NB4 (cell line): ENCODE results near the gene NSUN4.

Experiments
- MYC ChIP-seq: IDR thresholded peaks from 2 replicates; pipeline ENCODE4 v1.6.1; 2011; ENCODE audit warnings: low read depth, low read length
- POLR2A ChIP-seq: IDR thresholded peaks from 2 replicates; pipeline ENCODE4 v1.6.1; 2011; ENCODE audit warnings: mild to moderate bottlenecking; ENCODE audit not compliant: insufficient read length; ENCODE audit errors: extremely low read depth
- TF ChIP-seq, protein P1 (sequence below): IDR thresholded peaks from one replicate; pipeline ENCODE4 v1.5.1; 2012; ENCODE audit warnings: low read depth, low read length
- TF ChIP-seq, protein P2 (sequence below): IDR thresholded peaks from 2 replicates; pipeline ENCODE4 v1.6.1; 2011; ENCODE audit warnings: low read depth, low read length

DNA sequence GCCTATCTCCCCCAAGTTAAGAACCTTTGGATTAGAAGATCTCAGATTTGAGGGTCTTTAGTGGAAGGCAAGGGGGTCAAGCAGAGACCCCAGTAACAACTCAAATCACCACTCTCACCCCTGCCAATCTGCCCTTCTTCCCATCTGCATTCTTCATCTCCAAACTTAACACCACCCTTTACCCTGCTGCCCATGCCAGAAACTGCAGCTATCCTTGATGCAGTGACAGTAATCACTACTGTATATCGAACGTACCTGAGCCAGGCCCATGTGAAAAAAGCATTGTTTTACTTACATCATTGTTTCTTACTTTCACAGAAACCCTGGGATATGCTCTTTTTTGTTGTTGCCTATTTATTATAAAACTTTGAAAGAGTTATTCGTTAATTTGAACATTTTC is 26.5 kb downstream of the NSUN4 start:
- TF ChIP-seq, protein P1, sequence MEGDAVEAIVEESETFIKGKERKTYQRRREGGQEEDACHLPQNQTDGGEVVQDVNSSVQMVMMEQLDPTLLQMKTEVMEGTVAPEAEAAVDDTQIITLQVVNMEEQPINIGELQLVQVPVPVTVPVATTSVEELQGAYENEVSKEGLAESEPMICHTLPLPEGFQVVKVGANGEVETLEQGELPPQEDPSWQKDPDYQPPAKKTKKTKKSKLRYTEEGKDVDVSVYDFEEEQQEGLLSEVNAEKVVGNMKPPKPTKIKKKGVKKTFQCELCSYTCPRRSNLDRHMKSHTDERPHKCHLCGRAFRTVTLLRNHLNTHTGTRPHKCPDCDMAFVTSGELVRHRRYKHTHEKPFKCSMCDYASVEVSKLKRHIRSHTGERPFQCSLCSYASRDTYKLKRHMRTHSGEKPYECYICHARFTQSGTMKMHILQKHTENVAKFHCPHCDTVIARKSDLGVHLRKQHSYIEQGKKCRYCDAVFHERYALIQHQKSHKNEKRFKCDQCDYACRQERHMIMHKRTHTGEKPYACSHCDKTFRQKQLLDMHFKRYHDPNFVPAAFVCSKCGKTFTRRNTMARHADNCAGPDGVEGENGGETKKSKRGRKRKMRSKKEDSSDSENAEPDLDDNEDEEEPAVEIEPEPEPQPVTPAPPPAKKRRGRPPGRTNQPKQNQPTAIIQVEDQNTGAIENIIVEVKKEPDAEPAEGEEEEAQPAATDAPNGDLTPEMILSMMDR, result no peak
- no peak for TF ChIP-seq MYC
- TF ChIP-seq, protein P2, sequence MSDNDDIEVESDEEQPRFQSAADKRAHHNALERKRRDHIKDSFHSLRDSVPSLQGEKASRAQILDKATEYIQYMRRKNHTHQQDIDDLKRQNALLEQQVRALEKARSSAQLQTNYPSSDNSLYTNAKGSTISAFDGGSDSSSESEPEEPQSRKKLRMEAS, result no peak
- TF ChIP-seq POLR2A, result no peak
